T-cell (primary cell): ENCODE data around the gene CMTM6. TPM values are rescaled to one million over a fixed set of nuclear protein-coding genes. Genes with fewer than 3 reads are reported as not detected.

Experiments
- ATAC-seq, 4 experiments: fragments of 200-7000 bp in 3 of 4; fragments of 150-1000 bp in 1 of 4; cut with Tn5 transposase; replicated peaks in 1 of 4; 1 replicate in 3 of 4; 2 replicates in 1 of 4; pipeline ENCODE4 v1.10.0; 2021; ENCODE audit warnings: moderate library complexity in 3 of 4, mild to moderate bottlenecking in 2 of 4, moderate number of reproducible peaks in 1 of 4
- CTCF ChIA-PET, 2 donors: fragments of 300-600 bp; sonication (Branson Sonifier 250); formaldehyde crosslinking; loops; one replicate each; lab custom pipeline; 2022; ENCODE audit warnings: antibody characterized with exemption in 2 of 2; lab: Charles Lee
- POLR2A ChIA-PET, 2 donors: fragments of 300-600 bp; sonication (Branson Sonifier 250); formaldehyde crosslinking; loops; one replicate each; lab custom pipeline; 2022; ENCODE audit warnings: antibody characterized with exemption in 2 of 2; lab: Charles Lee
- DNase-seq, 35 experiments: peaks; one replicate each; pipeline versions ENCODE4 v3.0.0 to v3.0.0-alpha.2; 2013 to 2023
- H3K27ac ChIP-seq: one replicate; pipeline ENCODE4 v1.5.1; 2013; ENCODE audit warnings: low read length
- H3K27me3 ChIP-seq, 2 experiments: replicated peaks in 1 of 2; 1 replicate in 1 of 2; 2 replicates in 1 of 2; pipeline versions ENCODE4 v1.6.1 to v1.7.0; 2013; ENCODE audit warnings: low read length in 1 of 2, mixed read lengths in 1 of 2; ENCODE audit not compliant: control insufficient read depth in 2 of 2, insufficient read depth in 2 of 2; ENCODE audit errors: extremely low read depth in 1 of 2
- H3K36me3 ChIP-seq, 2 donors: 1 replicate in 1 of 2; 2 replicates in 1 of 2; pipeline versions ENCODE4 v1.6.1 to v1.7.0; 2013; ENCODE audit warnings: low read length in 1 of 2; ENCODE audit not compliant: control insufficient read depth in 2 of 2, insufficient read depth in 1 of 2; ENCODE audit errors: extremely low read depth in 1 of 2
- H3K4me1 ChIP-seq, 2 experiments: 1 replicate in 1 of 2; 2 replicates in 1 of 2; pipeline versions ENCODE4 v1.6.1 to v1.7.0; 2013; ENCODE audit warnings: low read length in 2 of 2, mixed read lengths in 1 of 2; ENCODE audit not compliant: insufficient read depth in 2 of 2, control insufficient read depth in 1 of 2; ENCODE audit errors: extremely low read depth in 1 of 2
- H3K4me3 ChIP-seq, 2 donors: 1 replicate in 1 of 2; 2 replicates in 1 of 2; pipeline versions ENCODE4 v1.5.1 to v1.7.0; 2013; ENCODE audit warnings: mild to moderate bottlenecking in 2 of 2, low read length in 1 of 2, moderate library complexity in 1 of 2; ENCODE audit not compliant: control insufficient read depth in 1 of 2; ENCODE audit errors: extremely low read depth in 1 of 2
- H3K9me3 ChIP-seq: 2 replicates; pipeline ENCODE4 v1.7.0; 2013
- H3K27ac Mint-ChIP-seq, 2 donors: one replicate each; pipeline ENCODE4 v1.8.0; 2020 to 2021; ENCODE audit warnings: mild to moderate bottlenecking in 2 of 2, mixed read lengths in 2 of 2
- H3K27me3 Mint-ChIP-seq, 2 donors: one replicate each; pipeline ENCODE4 v1.8.0; 2021 to 2022; ENCODE audit warnings: mixed read lengths in 2 of 2
- H3K36me3 Mint-ChIP-seq: one replicate; pipeline ENCODE4 v1.8.0; 2021; ENCODE audit warnings: mixed read lengths
- H3K4me1 Mint-ChIP-seq, 3 donors: one replicate each; pipeline ENCODE4 v1.8.0; 2020 to 2022; ENCODE audit warnings: mixed read lengths in 3 of 3, mild to moderate bottlenecking in 1 of 3
- H3K4me3 Mint-ChIP-seq, 3 donors: one replicate each; pipeline ENCODE4 v1.8.0; 2020 to 2022; ENCODE audit warnings: mild to moderate bottlenecking in 3 of 3, mixed read lengths in 3 of 3, moderate library complexity in 3 of 3
- H3K9me3 Mint-ChIP-seq, 3 donors: one replicate each; pipeline ENCODE4 v1.8.0; 2020 to 2022; ENCODE audit warnings: mixed read lengths in 3 of 3
- WGBS: methylation state at CpG from one replicate; pipeline ENCODE4 v1.1.5; 2013; ENCODE audit warnings: missing lambda C conversion rate; ENCODE audit not compliant: insufficient coverage; 5-methylcytosine and 5-hydroxymethylcytosine counted together
- total RNA-seq, 35 experiments: library from RNA in 6 of 35; stranded (reverse) in 6 of 35; fragments of 120-200 nt in 1 of 35; gene quantifications; one replicate each; pipeline versions ENCODE4 v1.2.1 to v1.2.4 and lab custom pipeline; 2013 to 2026

Gene CMTM6
- total RNA-seq, 5 donors from 2014 or later (not counting 1 experiment from before 2014, with no cell fraction given), result 34.8 to 47.6 (median 40.4) TPM

- H3K27me3 Mint-ChIP-seq, result no peaks in the 10 kb centered on the region
- peaks cover 82 to 91% (median 84%) of the 10 kb centered on the region in 3 donors for H3K4me1 Mint-ChIP-seq
- H3K4me3 ChIP-seq, result peak overlapping the region; percentile 7 to 35
- peak overlapping the region; percentile 96 for H3K27ac ChIP-seq
- 23% methylated on average over 4 of the region's 12 CpGs for WGBS
- peaks cover 51 to 84% of the 10 kb centered on the region in 2 experiments for H3K4me1 ChIP-seq
- no peaks in the 10 kb centered on the region for H3K27me3 ChIP-seq
- peak in 8 of 35 experiments; percentile 19 to 78 (median 38) for DNase-seq
- H3K4me3 Mint-ChIP-seq, result peak overlapping the region; percentile 67 to 71 (median 70)
- peak; percentile 44 to 58 (median 53) for ATAC-seq
- H3K36me3 ChIP-seq, result no peaks in the 10 kb centered on the region
- ChIA-PET POLR2A (interaction anchor here (0.5 to 1.8 kb wide), 9 partner anchors 8 to 136 kb away, joined by 3 to 11 read pairs (median 3); no protein-coding TSS in a partner anchor), CTCF (interaction anchor here in 1 of 2 donors (0.8 to 2.1 kb wide), 6 partner anchors 9 to 61 kb away, joined by 3 to 7 read pairs (median 5); no protein-coding TSS in a partner anchor)
- H3K9me3 ChIP-seq, result no peaks in the 10 kb centered on the region
- peaks cover 5% of the 10 kb centered on the region for H3K36me3 Mint-ChIP-seq
- peak overlapping the region; percentile 97 to 100 for H3K27ac Mint-ChIP-seq
- no peaks in the 10 kb centered on the region for H3K9me3 Mint-ChIP-seq
Observed at GRCh38 chr3:32432711-32433530, 69.7 kb downstream of the CMTM6 start.

DNA sequence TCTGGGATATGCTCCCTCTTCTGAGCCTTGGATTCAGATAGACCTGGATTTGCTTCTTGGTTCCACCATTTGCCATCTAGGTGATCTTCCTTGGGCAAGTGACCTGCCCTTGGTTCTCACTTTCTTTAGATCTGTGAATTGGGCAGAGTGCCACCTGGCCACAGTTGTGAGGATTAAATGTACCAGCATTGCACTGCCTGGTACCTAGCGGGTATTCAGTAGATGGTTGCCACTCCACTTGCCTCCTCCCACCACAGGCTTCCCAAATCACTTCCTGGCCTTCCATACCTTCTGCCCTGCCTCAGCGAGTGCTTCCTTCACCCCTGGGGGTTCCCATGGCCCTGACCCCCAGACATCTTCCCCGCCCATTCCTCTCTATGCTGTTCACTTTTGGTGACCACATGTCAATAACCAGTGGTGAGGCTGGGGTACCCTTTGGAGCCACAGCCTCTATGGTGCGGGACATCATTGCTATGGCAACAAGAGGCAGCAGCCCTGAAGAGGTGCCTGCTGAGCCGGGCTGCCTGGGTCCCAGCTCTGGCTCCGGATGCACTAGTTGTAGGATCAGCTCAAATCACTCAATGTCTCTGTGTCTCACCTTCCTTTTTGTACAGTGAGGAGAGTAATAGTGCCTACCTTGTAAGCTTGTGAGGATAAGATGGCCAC, 70.5 kb downstream of the CMTM6 start:
- H3K27ac Mint-ChIP-seq, result peak overlapping the region; percentile 97 to 100
- ATAC-seq, result peak in 2 of 4 experiments; percentile 5 to 7

GRCh38 chr3:32431481-32431880, 71.2 kb downstream of the CMTM6 start:
- peaks cover 61 to 82% of the 10 kb centered on the region in 2 experiments for H3K4me1 ChIP-seq
- ATAC-seq, result no peak
- no peaks in the 10 kb centered on the region for H3K36me3 ChIP-seq
- peak overlapping the region; percentile 97 to 100 for H3K27ac Mint-ChIP-seq
- H3K27ac ChIP-seq, result peak overlapping the region; percentile 96
- no peaks in the 10 kb centered on the region for H3K27me3 Mint-ChIP-seq
- ChIA-PET POLR2A (interaction anchor here in 1 of 2 donors (0.6 kb wide), 1 partner anchor 28 kb away, joined by 3 read pairs; no protein-coding TSS in a partner anchor), CTCF (no interaction called here)
- H3K36me3 Mint-ChIP-seq, result peaks cover 5% of the 10 kb centered on the region
- peaks cover 87 to 94% (median 87%) of the 10 kb centered on the region in 3 donors for H3K4me1 Mint-ChIP-seq
- no peaks in the 10 kb centered on the region for H3K9me3 ChIP-seq
- no peaks in the 10 kb centered on the region for H3K9me3 Mint-ChIP-seq
- no peak for DNase-seq
- H3K4me3 Mint-ChIP-seq, result peak overlapping the region in 1 of 3 donors; percentile 70
- 87% methylated on average over 3 of the region's 3 CpGs for WGBS
- H3K27me3 ChIP-seq, result no peaks in the 10 kb centered on the region
- H3K4me3 ChIP-seq, result no peak overlapping the region

More for the DNA sequence above, 70.5 kb downstream of the CMTM6 start:
- peak overlapping the region; percentile 96 for H3K27ac ChIP-seq
- no peaks in the 10 kb centered on the region for H3K9me3 ChIP-seq
- 75% methylated on average over 4 of the region's 6 CpGs for WGBS
- no peaks in the 10 kb centered on the region for H3K36me3 ChIP-seq
- CTCF ChIA-PET, result interaction anchor here in 1 of 2 donors (1.1 to 2.1 kb wide), 4 partner anchors 8 to 61 kb away, joined by 3 to 7 read pairs (median 4); no protein-coding TSS in a partner anchor
- DNase-seq, result no peak
- Mint-ChIP-seq H3K4me3 (peak overlapping the region; percentile 67 to 71 (median 70)), H3K36me3 (peaks cover 5% of the 10 kb centered on the region), H3K4me1 (peaks cover 87 to 94% (median 87%) of the 10 kb centered on the region in 3 donors), H3K9me3 (no peaks in the 10 kb centered on the region), H3K27me3 (no peaks in the 10 kb centered on the region)
- POLR2A ChIA-PET, result interaction anchor here (0.5 to 1.5 kb wide), 5 partner anchors 24 to 67 kb away, joined by 3 to 11 read pairs (median 3); no protein-coding TSS in a partner anchor
- H3K27me3 ChIP-seq, result no peaks in the 10 kb centered on the region
- peak overlapping the region in 1 of 2 donors; percentile 7 for H3K4me3 ChIP-seq
- H3K4me1 ChIP-seq, result peaks cover 57 to 84% of the 10 kb centered on the region in 2 experiments

Other genes with a start within 250 kb of the CMTM6 start
- 10 to 100 TPM; 40.7 to 56.7 (median 47.8) TPM for gene CMTM7, start 111.0 kb downstream of the CMTM6 start, total RNA-seq
- 10 to 100 TPM; 24.7 to 32.6 (median 28.2) TPM for gene DYNC1LI1, start 68.0 kb upstream of the CMTM6 start, total RNA-seq
- 10 to 100 TPM; 39.4 to 49.3 (median 45.0) TPM for gene CNOT10, start 182.3 kb upstream of the CMTM6 start, total RNA-seq